ENCODE data around the gene RASGEF1C.

RASGEF1C gene

GRCh38 chr5:180209137-180209581, at the start of gene RASGEF1C:
Gene RASGEF1C, minus strand, starts transcription at chr5:180209211. Its CDS starts 71,159 bp downstream, at chr5:180138052.
- DNase-seq: peak; percentile 84

GRCh38 chr5:180253036-180253824, 44.2 kb upstream of the RASGEF1C start:
- no peak for DNase-seq

DNA sequence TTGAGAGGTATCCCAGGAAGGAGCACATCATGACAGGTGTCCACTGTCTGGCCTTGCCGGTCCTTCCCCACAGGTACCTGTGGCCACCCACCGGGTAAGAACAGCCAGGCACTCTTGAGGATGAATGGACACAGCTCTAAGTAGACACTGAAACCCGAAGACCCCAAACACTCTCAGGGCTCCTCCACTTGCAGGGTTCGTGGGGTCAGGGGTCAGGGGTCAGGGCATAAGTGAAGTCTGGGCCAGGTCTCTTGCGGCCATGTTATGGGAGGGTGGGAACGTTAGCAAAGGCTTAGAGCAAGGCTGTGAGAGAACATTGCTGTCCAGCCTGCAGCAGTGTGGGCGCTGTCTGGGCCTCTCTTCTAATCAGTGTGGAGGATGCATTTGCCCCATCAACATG, 42.9 kb upstream of the RASGEF1C start:
- no peak for DNase-seq

- DNase-seq: no peak
These were observed 42.1 kb upstream of the RASGEF1C start for GRCh38 chr5:180251141-180251540.

DNA sequence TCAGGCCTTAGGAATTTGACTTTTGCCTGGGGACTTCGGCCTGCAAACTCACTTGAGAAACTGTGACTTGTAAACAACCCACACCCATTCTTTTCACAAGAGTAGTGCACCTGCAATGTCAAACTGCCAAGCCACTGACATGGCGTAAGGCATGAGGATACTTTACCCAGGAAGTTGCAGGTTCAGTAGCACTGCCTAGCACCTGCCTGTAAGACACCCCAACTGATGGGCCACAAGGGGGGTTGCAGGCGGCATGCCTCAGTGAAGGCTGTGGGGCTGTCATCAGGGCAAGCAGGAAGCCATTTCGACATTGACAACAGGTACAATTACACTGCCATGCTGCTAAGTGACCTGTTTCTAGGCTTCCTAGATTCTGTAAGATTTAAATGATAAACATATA, 41.3 kb upstream of the RASGEF1C start:
- DNase-seq: no peak

- no peak for DNase-seq
These were observed 32.6 kb upstream of the RASGEF1C start for GRCh38 chr5:180241600-180241999.

GRCh38 chr5:180238631-180239030, 29.6 kb upstream of the RASGEF1C start:
- no peak for DNase-seq

- DNase-seq: no peak
These were observed 26.8 kb upstream of the RASGEF1C start for GRCh38 chr5:180235846-180236245.

- DNase-seq: no peak
These were observed 26.1 kb upstream of the RASGEF1C start for GRCh38 chr5:180235077-180235476.

GRCh38 chr5:180234271-180234670, 25.3 kb upstream of the RASGEF1C start:
- DNase-seq: no peak

GRCh38 chr5:180233729-180234128, 24.7 kb upstream of the RASGEF1C start:
- DNase-seq: no peak

- no peak for DNase-seq
These were observed 21.0 kb upstream of the RASGEF1C start for GRCh38 chr5:180230017-180230416.

DNA sequence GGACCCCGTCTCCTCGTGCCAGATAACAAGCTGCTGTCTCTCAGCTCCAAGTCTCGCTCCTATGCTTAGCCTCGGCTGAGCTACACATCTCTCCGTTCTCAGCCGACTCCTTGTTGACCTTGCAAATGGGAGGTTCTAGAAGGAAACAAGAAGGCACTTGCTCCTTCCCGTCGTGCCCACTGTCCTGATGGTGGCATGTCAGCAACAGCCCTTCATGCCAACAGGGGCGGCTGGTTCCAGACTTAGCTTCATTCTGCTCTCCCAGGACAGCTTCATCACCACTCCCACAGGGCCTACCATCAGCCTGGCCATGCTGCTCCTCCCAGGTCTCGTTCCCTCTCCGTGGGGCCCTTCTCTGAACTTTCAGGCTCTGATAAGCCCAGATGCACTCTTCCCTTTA, 13.0 kb upstream of the RASGEF1C start:
- DNase-seq: no peak

GRCh38 chr5:180217797-180218196, 8.8 kb upstream of the RASGEF1C start:
- DNase-seq: no peak

DNA sequence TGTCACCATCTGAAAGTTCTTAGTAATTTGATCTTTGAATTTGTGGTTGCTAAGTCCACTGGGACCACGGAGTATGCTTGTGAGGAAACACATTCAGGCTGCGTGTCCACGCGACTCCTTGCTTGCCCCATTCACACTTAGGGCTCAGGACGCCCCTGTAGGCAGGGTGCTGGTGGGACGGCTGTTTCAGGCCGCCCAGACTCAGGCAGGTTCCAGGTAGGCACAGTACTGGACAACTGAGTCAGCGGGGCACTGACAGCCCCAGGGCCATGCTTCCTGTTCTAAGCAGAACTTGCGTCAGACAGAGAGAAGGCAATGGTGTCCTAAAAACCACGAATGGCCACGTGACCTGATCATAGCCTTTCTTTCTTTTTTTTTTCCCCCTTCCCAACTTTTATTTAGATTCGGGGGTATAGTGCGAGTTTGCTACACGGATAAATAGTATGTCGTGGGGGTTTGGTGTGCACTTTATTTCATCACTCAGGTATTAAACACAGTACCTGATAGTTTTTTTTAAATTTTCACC, 7.7 kb upstream of the RASGEF1C start:
- DNase-seq: no peak

DNA sequence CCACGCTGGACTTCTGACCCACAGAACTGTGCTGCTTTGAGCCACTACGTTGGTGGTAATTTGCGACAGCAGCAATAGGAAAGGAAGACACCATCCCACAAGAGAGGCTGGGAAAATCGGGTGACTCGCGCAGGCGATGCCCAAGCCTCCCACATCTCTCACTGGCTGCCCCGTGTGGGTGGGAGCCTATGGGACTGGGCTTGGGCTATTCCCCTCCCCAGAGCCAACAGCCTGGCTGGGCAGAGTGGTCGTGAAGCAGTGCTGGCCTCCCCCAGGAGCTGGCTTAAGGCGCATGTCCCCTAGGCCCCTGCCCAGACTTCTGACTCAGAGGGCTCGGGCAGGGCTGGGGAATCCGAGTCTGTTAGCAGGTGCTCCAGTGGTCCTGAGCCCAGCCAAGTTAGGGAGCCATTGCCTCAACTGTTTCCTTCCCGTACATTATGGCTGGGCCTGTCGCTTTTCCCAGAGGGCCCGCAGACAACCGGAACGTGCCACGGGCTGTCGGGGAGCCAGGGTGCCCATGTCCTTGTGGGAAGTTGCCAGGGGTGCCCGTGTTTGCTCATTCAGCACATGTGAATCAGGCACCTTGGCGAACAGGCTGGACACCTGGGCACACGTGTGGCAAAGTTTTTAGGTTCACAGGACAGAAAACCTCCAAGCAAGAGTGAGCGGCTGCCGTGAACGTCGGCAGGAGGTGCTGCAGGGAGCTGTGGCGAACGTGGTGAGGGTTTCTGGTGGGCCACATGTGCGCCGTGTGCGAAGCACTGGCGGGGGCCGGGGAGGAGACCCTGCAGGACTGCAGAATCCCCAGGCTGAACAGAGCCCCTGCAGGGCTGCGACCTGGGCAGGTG, 7.0 kb upstream of the RASGEF1C start:
- DNase-seq: no peak

DNA sequence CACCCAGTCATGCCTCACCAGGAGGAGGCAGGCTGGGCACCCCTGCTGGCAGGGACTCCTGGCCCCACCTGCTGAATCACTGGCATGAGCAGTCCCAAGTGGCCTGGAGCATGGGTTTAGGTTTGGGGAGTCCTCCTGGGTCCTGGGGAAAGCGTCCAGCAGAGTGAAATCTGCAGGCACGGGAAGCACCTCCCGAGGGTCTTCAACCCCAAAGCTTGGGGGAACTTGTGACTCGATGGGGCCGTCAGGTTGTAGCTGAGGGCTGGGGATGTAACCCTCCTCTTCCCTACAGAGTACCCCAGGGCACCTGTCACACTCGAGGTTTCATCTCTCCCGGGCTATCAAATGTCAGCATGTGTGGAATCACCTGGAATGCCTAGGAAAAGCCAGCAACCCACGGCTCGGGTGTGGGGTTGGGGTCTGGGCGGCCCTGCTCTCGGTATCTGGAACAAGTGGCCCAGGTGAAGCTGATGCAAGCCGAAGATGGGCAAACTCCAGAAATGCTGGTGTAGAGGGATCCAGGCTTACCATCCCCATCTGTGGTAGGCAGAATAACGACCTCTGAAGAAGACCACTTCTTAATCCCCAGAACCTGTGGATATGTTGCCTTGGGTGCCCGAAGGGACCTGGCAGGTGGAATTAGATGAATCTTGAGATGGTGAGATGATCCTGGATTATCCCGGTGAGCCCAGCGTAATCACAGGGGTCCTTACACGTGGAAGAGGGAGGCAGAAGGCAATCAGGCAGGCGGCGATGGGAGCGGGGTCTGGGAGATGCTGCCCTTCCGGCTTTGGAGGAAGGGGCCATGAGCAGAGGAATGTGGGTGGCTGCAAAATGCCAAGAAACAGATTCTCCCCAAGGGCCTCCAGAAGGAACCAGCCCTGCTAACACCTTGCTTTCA, 6.1 kb upstream of the RASGEF1C start:
- DNase-seq: no peak

GRCh38 chr5:180213657-180214207, 4.7 kb upstream of the RASGEF1C start:
- no peak for DNase-seq

DNA sequence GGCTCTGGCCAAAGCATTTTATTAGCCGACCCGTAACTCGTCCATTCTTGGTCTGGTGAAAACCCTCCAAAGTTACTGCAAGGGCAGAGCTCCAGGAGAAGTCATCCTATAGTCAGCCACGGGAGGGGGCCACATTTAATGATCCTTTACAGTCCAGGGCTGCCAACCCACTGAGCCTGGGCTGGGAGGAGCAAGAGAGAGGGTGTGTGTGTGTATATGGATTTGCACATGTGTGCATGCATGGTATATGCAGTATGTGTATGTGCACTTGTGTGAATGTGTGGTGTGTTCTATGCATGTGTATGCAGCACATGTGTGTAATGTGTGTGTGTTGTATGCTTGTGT, 4.2 kb upstream of the RASGEF1C start:
- DNase-seq: no peak

DNA sequence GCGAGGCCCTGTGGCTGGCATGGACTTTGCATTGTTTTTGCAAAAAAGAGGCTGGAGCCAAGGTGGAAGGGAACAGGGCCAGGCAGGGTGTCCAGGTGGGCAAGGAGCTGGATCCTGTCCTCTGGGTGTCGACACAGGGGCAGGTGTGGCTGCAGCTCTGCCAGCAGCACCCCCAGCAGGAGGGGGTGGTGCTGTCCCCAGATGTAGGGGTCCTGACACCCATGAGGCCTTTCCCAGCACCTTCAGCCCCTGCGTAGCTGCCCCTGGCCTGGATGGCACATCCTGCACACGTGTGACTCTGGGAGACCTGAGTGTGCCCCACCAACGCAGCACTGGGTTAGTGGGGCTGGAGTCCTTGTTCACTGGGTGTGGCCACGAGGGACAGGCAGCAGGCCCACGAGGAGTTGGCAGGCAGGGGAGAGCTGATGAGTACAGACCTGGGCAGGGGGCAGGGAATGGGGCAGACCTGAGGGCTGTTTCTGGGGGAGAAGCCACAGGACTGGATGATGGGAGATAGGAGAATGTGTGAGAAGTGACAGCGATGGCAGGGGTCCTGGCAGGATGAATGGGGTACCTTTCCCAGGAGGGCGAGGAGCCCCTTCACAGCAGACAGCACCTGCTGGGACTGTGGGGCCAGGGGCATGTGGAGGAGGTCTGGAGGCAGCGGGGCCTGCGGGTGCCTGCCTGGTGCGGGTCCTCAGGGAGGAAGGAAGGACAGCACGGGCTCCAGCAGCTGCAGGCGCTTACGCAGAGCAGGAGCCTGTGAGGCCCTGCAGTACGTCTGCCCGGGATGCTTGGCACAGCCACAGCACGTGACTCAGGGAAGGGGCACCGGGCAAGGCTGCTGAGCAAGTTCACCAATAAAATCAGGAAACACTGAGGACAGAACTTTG, 3.6 kb upstream of the RASGEF1C start:
- DNase-seq: peak; percentile 52

- DNase-seq: no peak
These were observed 2.7 kb upstream of the RASGEF1C start for GRCh38 chr5:180211761-180212035.
